ENCODE measurements around the gene OTUD5.

DNA sequence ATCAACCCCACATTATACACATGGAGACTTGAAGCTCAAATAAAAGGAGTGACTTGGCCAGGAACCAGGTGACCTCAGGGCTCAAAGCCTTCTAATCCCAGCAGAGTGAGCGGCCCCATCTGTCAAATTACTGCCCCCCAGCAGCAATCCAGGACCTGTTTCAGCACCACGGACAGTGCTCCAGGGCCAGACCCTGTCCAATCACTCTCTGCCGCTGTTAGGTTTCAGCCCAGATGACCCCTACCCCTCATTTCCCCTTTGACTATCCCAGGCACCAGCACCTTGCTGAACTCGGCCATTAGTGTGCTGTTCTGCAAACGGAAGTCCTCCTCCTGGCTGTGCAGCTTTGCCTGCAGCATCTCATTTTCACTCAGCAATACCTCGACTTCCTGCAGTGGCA is 39.6 kb upstream of the OTUD5 start:
- TF ChIP-seq, protein P1, sequence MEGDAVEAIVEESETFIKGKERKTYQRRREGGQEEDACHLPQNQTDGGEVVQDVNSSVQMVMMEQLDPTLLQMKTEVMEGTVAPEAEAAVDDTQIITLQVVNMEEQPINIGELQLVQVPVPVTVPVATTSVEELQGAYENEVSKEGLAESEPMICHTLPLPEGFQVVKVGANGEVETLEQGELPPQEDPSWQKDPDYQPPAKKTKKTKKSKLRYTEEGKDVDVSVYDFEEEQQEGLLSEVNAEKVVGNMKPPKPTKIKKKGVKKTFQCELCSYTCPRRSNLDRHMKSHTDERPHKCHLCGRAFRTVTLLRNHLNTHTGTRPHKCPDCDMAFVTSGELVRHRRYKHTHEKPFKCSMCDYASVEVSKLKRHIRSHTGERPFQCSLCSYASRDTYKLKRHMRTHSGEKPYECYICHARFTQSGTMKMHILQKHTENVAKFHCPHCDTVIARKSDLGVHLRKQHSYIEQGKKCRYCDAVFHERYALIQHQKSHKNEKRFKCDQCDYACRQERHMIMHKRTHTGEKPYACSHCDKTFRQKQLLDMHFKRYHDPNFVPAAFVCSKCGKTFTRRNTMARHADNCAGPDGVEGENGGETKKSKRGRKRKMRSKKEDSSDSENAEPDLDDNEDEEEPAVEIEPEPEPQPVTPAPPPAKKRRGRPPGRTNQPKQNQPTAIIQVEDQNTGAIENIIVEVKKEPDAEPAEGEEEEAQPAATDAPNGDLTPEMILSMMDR (IDR thresholded peaks at IDR 0.05): no peak
- TF ChIP-seq POLR2A (IDR thresholded peaks at IDR 0.05) (no peak), POLR2AphosphoS5 (IDR thresholded peaks at IDR 0.05; ENCODE audit: insufficient read depth in 1 of 2, low read depth in 1 of 2) (no peak)
